Astrocyte (in vitro differentiated cells and primary cell): ENCODE measurements around the gene AJAP1. TPM values are rescaled to one million over a fixed set of nuclear protein-coding genes. Genes with fewer than 3 reads are reported as not detected.

Source experiments
- DNase-seq: peaks from one replicate; pipeline ENCODE4 v3.0.0-alpha.2; 2010; ENCODE audit warnings: low read depth
- FAIRE-seq: peaks from 2 replicates; lab custom pipeline; 2011; peaks lifted over from hg19 to GRCh38; lab: Jason Lieb, UNC
- H2AFZ ChIP-seq: 2 replicates; pipeline ENCODE4 v1.6.0; 2012; ENCODE audit warnings: low read depth, low read length, inconsistent platforms
- H3K27ac ChIP-seq: 2 replicates; pipeline ENCODE4 v1.5.1; 2011; ENCODE audit warnings: low read depth, low read length, inconsistent platforms
- H3K27me3 ChIP-seq: 2 replicates; pipeline ENCODE4 v1.6.0; 2011; ENCODE audit warnings: low read length, inconsistent platforms; ENCODE audit not compliant: insufficient read depth
- H3K36me3 ChIP-seq: 2 replicates; pipeline ENCODE4 v1.5.1; 2011; ENCODE audit warnings: low read length, inconsistent platforms; ENCODE audit not compliant: insufficient read depth
- H3K4me1 ChIP-seq: 2 replicates; pipeline ENCODE4 v1.5.1; 2011; ENCODE audit warnings: low read length, inconsistent platforms; ENCODE audit not compliant: insufficient read depth
- H3K4me2 ChIP-seq: 2 replicates; pipeline ENCODE4 v1.6.0; 2012; ENCODE audit warnings: low read length, inconsistent platforms
- H3K4me3 ChIP-seq: 2 replicates; pipeline ENCODE4 v1.5.1; 2011; ENCODE audit warnings: low read depth, mild to moderate bottlenecking, low read length, inconsistent platforms; ENCODE audit not compliant: insufficient read depth
- H3K79me2 ChIP-seq: 2 replicates; pipeline ENCODE4 v1.6.0; 2012; ENCODE audit warnings: mild to moderate bottlenecking, low read length, inconsistent platforms; ENCODE audit not compliant: insufficient read depth
- H3K9ac ChIP-seq: 2 replicates; pipeline ENCODE4 v1.6.0; 2012; ENCODE audit warnings: mild to moderate bottlenecking, low read length, inconsistent platforms
- H3K9me3 ChIP-seq: 2 replicates; pipeline ENCODE4 v1.5.1; 2012; ENCODE audit warnings: low read depth, mild to moderate bottlenecking, low read length, inconsistent platforms; ENCODE audit not compliant: insufficient read depth
- H4K20me1 ChIP-seq: 2 replicates; pipeline ENCODE4 v1.6.0; 2012; ENCODE audit warnings: low read length, inconsistent platforms; ENCODE audit not compliant: insufficient read depth
- H3K27ac Mint-ChIP-seq: one replicate; pipeline ENCODE4 v1.8.0; 2021; ENCODE audit warnings: mild to moderate bottlenecking, mixed read lengths; ENCODE audit not compliant: unreplicated experiment
- H3K27me3 Mint-ChIP-seq: one replicate; pipeline ENCODE4 v1.8.0; 2021; ENCODE audit warnings: low read depth, mixed read lengths; ENCODE audit not compliant: unreplicated experiment
- H3K36me3 Mint-ChIP-seq: one replicate; pipeline ENCODE4 v1.8.0; 2021; ENCODE audit warnings: low read depth, mixed read lengths; ENCODE audit not compliant: unreplicated experiment
- H3K4me1 Mint-ChIP-seq: one replicate; pipeline ENCODE4 v1.8.0; 2021; ENCODE audit warnings: low read depth, mixed read lengths; ENCODE audit not compliant: unreplicated experiment
- H3K4me3 Mint-ChIP-seq: one replicate; pipeline ENCODE4 v1.8.0; 2021; ENCODE audit warnings: mild to moderate bottlenecking, moderate library complexity, mixed read lengths; ENCODE audit not compliant: unreplicated experiment
- H3K9me3 Mint-ChIP-seq: one replicate; pipeline ENCODE4 v1.8.0; 2021; ENCODE audit warnings: mild to moderate bottlenecking, mixed read lengths; ENCODE audit not compliant: unreplicated experiment
- EZH2 ChIP-seq: IDR thresholded peaks from 2 replicates; pipeline ENCODE4 v1.6.1; 2012; ENCODE audit warnings: mild to moderate bottlenecking, low read length, inconsistent platforms; ENCODE audit not compliant: insufficient read depth
- total RNA-seq: library from RNA; stranded (reverse); gene quantifications from 2 replicates; pipeline ENCODE4 v1.2.1, GENCODE V29; 2021
- TF ChIP-seq, protein P1 (sequence below): IDR thresholded peaks from 2 replicates; pipeline ENCODE4 v1.5.1; 2011; ENCODE audit warnings: low read depth, mild to moderate bottlenecking, inconsistent platforms, low read length, moderate library complexity; ENCODE audit not compliant: insufficient read depth

AJAP1 gene
- total RNA-seq, 1 donor from 2014 or later, result 0.34 TPM

- H3K27ac ChIP-seq, result no peak overlapping the region
- H3K4me3 ChIP-seq, result no peak overlapping the region
- Mint-ChIP-seq H3K27ac (no peak overlapping the region), H3K27me3 (peaks cover 20% of the 10 kb centered on the region), H3K4me3 (no peak overlapping the region), H3K9me3 (no peaks in the 10 kb centered on the region), H3K4me1 (peaks cover 2% of the 10 kb centered on the region), H3K36me3 (no peaks in the 10 kb centered on the region)
- no peaks in the 10 kb centered on the region for H3K36me3 ChIP-seq
- no peak for DNase-seq
- H3K4me2 ChIP-seq, result no peak overlapping the region
- H3K9me3 ChIP-seq, result no peaks in the 10 kb centered on the region
- no peaks in the 10 kb centered on the region for H4K20me1 ChIP-seq
- H3K27me3 ChIP-seq, result no peaks in the 10 kb centered on the region
- H3K4me1 ChIP-seq, result no peaks in the 10 kb centered on the region
- no peaks in the 10 kb centered on the region for H3K79me2 ChIP-seq
- no peak for TF ChIP-seq EZH2
- TF ChIP-seq, protein P1, sequence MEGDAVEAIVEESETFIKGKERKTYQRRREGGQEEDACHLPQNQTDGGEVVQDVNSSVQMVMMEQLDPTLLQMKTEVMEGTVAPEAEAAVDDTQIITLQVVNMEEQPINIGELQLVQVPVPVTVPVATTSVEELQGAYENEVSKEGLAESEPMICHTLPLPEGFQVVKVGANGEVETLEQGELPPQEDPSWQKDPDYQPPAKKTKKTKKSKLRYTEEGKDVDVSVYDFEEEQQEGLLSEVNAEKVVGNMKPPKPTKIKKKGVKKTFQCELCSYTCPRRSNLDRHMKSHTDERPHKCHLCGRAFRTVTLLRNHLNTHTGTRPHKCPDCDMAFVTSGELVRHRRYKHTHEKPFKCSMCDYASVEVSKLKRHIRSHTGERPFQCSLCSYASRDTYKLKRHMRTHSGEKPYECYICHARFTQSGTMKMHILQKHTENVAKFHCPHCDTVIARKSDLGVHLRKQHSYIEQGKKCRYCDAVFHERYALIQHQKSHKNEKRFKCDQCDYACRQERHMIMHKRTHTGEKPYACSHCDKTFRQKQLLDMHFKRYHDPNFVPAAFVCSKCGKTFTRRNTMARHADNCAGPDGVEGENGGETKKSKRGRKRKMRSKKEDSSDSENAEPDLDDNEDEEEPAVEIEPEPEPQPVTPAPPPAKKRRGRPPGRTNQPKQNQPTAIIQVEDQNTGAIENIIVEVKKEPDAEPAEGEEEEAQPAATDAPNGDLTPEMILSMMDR, result no peak
- no peak overlapping the region for H2AFZ ChIP-seq
- no peak for FAIRE-seq
- H3K9ac ChIP-seq, result no peak overlapping the region
These were observed 18.2 kb upstream of the AJAP1 start for GRCh38 chr1:4636186-4636585.

DNA sequence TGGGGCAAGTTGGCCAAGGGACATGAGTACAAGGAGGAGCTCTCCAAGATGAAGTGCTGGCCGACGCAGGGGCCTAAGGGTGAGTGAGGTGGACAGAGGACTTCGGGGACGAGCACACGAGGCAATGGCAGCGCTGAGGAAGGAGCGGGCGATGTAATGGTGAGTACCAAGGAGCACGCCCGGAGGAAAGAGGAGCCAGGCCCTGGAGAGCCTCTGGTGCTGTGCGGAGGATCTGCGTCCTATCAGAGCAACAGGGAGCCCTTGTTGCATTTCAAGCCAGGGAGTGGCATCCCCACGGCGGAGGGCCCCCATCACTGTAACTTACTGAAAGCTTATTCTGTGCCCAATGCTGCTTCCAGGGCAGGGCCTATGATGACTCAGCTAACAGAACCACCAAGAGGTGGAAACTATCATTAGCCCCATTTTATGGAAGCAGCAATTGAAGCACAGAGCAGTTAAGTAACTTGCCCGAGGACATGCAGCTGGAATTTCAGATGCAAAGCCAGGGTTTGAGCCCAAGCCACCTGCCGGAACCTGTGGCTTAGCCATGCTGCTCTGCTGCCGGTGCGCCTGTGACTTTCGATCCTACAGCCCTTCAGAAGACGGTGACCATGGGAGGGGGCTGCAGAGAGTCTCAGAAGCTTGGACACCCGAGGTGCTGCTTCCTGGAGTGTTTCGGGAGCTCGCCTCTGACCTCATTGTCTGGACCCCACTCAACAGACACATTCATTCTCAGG lies 17.6 kb upstream of the AJAP1 start:
- Histone ChIP-seq H3K36me3 (no peaks in the 10 kb centered on the region), H4K20me1 (no peaks in the 10 kb centered on the region), H3K4me3 (no peak overlapping the region), H2AFZ (no peak overlapping the region), H3K79me2 (no peaks in the 10 kb centered on the region), H3K27me3 (no peaks in the 10 kb centered on the region), H3K27ac (no peak overlapping the region), H3K4me2 (no peak overlapping the region), H3K9ac (no peak overlapping the region), H3K9me3 (no peaks in the 10 kb centered on the region), H3K4me1 (no peaks in the 10 kb centered on the region)
- FAIRE-seq (no peak), DNase-seq (no peak)
- Mint-ChIP-seq H3K4me3 (no peak overlapping the region), H3K9me3 (no peaks in the 10 kb centered on the region), H3K36me3 (no peaks in the 10 kb centered on the region), H3K27ac (no peak overlapping the region), H3K27me3 (peaks cover 21% of the 10 kb centered on the region), H3K4me1 (peaks cover 2% of the 10 kb centered on the region)
- no peak for TF ChIP-seq EZH2
- TF ChIP-seq, protein P1, result no peak

- DNase-seq (no peak), FAIRE-seq (no peak)
- no peaks in the 10 kb centered on the region for H3K36me3 Mint-ChIP-seq
- Histone ChIP-seq H3K36me3 (no peaks in the 10 kb centered on the region), H4K20me1 (no peaks in the 10 kb centered on the region), H3K27me3 (no peaks in the 10 kb centered on the region), H3K9ac (no peak overlapping the region), H3K4me2 (no peak overlapping the region), H3K4me3 (no peak overlapping the region), H3K79me2 (no peaks in the 10 kb centered on the region), H3K4me1 (no peaks in the 10 kb centered on the region), H3K27ac (no peak overlapping the region), H3K9me3 (no peaks in the 10 kb centered on the region), H2AFZ (no peak overlapping the region)
- TF ChIP-seq, protein P1, result no peak
- TF ChIP-seq EZH2, result no peak
- H3K4me3 Mint-ChIP-seq, result no peak overlapping the region
- no peak overlapping the region for H3K27ac Mint-ChIP-seq
- H3K9me3 Mint-ChIP-seq, result no peaks in the 10 kb centered on the region
- peaks cover 2% of the 10 kb centered on the region for H3K4me1 Mint-ChIP-seq
- peaks cover 25% of the 10 kb centered on the region for H3K27me3 Mint-ChIP-seq
These were observed 16.6 kb upstream of the AJAP1 start for GRCh38 chr1:4637616-4638344.
